Neuronal stem cell (in vitro differentiated cells): Measurements from ENCODE around the gene SPECC1.
A peak's percentile ranks its signal among the peaks of the same experiment; 100 is the strongest.

ENCODE experiments used
- DNase-seq: peaks from one replicate; pipeline ENCODE4 v3.0.0-alpha.2; 2013; ENCODE audit warnings: low spot score
- H2AFZ ChIP-seq: one replicate; pipeline ENCODE4 v1.6.1; 2013; ENCODE audit warnings: mild to moderate bottlenecking, low read length, inconsistent platforms
- H2AK5ac ChIP-seq: 2 replicates; pipeline ENCODE4 v1.6.1; 2013; ENCODE audit warnings: low read depth, mild to moderate bottlenecking, inconsistent platforms, low read length, moderate library complexity, mixed read lengths
- H2BK120ac ChIP-seq: 2 replicates; pipeline ENCODE4 v1.6.1; 2013; ENCODE audit warnings: low read depth, mild to moderate bottlenecking, inconsistent platforms, low read length, moderate library complexity, mixed read lengths
- H2BK12ac ChIP-seq: one replicate; pipeline ENCODE4 v1.6.1; 2013; ENCODE audit warnings: low read length, inconsistent platforms
- H2BK15ac ChIP-seq: 2 replicates; pipeline ENCODE4 v1.6.1; 2013; ENCODE audit warnings: mild to moderate bottlenecking, low read length, inconsistent platforms, mixed read lengths
- H2BK5ac ChIP-seq: one replicate; pipeline ENCODE4 v1.6.1; 2013; ENCODE audit warnings: inconsistent platforms, mild to moderate bottlenecking, low read length, moderate library complexity
- H3K14ac ChIP-seq: one replicate; pipeline ENCODE4 v1.6.1; 2013; ENCODE audit warnings: low read length, inconsistent platforms
- H3K18ac ChIP-seq: 2 replicates; pipeline ENCODE4 v1.6.1; 2013; ENCODE audit warnings: low read length, inconsistent platforms
- H3K23ac ChIP-seq: 2 replicates; pipeline ENCODE4 v1.6.1; 2013; ENCODE audit warnings: low read depth, mild to moderate bottlenecking, mixed read lengths, low read length, inconsistent platforms; ENCODE audit not compliant: poor library complexity
- H3K27ac ChIP-seq: replicated peaks from 3 replicates; pipeline ENCODE4 v1.5.1; 2013; ENCODE audit warnings: low read length, inconsistent platforms
- H3K27me3 ChIP-seq, 3 experiments: 2 replicates each; pipeline ENCODE4 v1.6.1; 2013; ENCODE audit warnings: low read length in 3 of 3, mild to moderate bottlenecking in 2 of 3, inconsistent platforms in 1 of 3, low read depth in 1 of 3, mixed read lengths in 1 of 3, moderate library complexity in 1 of 3; ENCODE audit not compliant: control insufficient read depth in 3 of 3, insufficient read depth in 3 of 3
- H3K36me3 ChIP-seq, 2 donors: replicated peaks in 1 of 2; 2 replicates each; pipeline ENCODE4 v1.6.1; 2013; ENCODE audit warnings: low read length in 2 of 2; ENCODE audit not compliant: control insufficient read depth in 2 of 2, insufficient read depth in 2 of 2
- H3K4ac ChIP-seq: 2 replicates; pipeline ENCODE4 v1.6.1; 2013; ENCODE audit warnings: inconsistent platforms, mild to moderate bottlenecking, low read length, moderate library complexity
- H3K4me1 ChIP-seq, 2 donors: 1 replicate in 1 of 2; 2 replicates in 1 of 2; pipeline ENCODE4 v1.6.1; 2013; ENCODE audit warnings: low read length in 2 of 2, low read depth in 1 of 2; ENCODE audit not compliant: control insufficient read depth in 2 of 2, insufficient read depth in 1 of 2
- H3K4me2 ChIP-seq: one replicate; pipeline ENCODE4 v1.6.1; 2013; ENCODE audit warnings: mild to moderate bottlenecking, low read length, inconsistent platforms; ENCODE audit not compliant: insufficient read depth, poor library complexity, severe bottlenecking
- H3K4me3 ChIP-seq, 2 donors: 2 replicates each; pipeline ENCODE4 v1.5.1; 2013; ENCODE audit warnings: low read length in 2 of 2, mild to moderate bottlenecking in 2 of 2, inconsistent platforms in 1 of 2, moderate library complexity in 1 of 2
- H3K79me1 ChIP-seq: one replicate; pipeline ENCODE4 v1.6.1; 2013; ENCODE audit warnings: low read depth, mild to moderate bottlenecking, inconsistent platforms, low read length, moderate library complexity
- H3K9ac ChIP-seq: one replicate; pipeline ENCODE4 v1.6.1; 2013; ENCODE audit warnings: mild to moderate bottlenecking, low read depth, low read length, inconsistent platforms; ENCODE audit not compliant: poor library complexity
- H3K9me3 ChIP-seq, 2 donors: replicated peaks in 1 of 2; 2 replicates each; pipeline versions ENCODE3 to v1.6.1; 2013; ENCODE audit warnings: low read length in 2 of 2, mild to moderate bottlenecking in 2 of 2, inconsistent platforms in 1 of 2, low read depth in 1 of 2, mixed read lengths in 1 of 2, moderate library complexity in 1 of 2; ENCODE audit not compliant: control insufficient read depth in 2 of 2, insufficient read depth in 1 of 2
- H4K8ac ChIP-seq: one replicate; pipeline ENCODE4 v1.6.1; 2013; ENCODE audit warnings: low read depth, mild to moderate bottlenecking, inconsistent platforms, low read length, moderate library complexity
- H4K91ac ChIP-seq: one replicate; pipeline ENCODE4 v1.6.1; 2013; ENCODE audit warnings: low read length, low read depth, mild to moderate bottlenecking, inconsistent platforms; ENCODE audit not compliant: poor library complexity
- WGBS, 2 donors: extraction: QIAGEN DNeasy Blood & Tissue Kit; methylation state at CpG; one replicate each; pipeline ENCODE4 v1.1.7; 2013; ENCODE audit warnings: missing lambda C conversion rate in 2 of 2, mixed read lengths in 1 of 2; ENCODE audit not compliant: insufficient read length in 2 of 2, insufficient replicate concordance in 1 of 2; ENCODE audit errors: extremely low coverage in 2 of 2; 5-methylcytosine and 5-hydroxymethylcytosine counted together

Gene SPECC1

DNA sequence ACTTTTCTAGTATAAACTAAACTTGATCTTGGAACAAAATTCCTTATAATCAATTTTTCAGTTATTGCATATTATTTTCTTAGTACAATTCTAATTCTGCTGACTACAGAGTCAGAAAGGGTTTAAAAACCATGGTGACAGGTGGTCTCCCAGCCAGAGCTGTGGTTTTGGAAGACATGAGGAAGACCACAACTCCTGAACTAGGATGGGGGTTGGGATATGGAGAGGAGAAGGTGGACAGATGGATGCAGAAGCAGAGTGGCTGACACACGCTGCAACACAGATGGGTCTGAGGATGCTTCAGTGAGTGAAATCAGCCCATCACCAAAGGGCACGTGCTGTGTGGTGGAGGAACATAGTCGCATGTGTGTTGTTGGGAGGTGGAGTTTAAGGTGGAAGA is 270.5 kb downstream of the SPECC1 start:
- Histone ChIP-seq H3K4me1 (peaks cover 4 to 5% of the 10 kb centered on the region in 2 donors), H3K4me3 (peak overlapping the region in 1 of 2 donors; percentile 66), H4K8ac (no peak overlapping the region), H3K9ac (no peak overlapping the region), H2BK15ac (no peak overlapping the region), H3K27me3 (no peaks in the 10 kb centered on the region), H2AFZ (no peak overlapping the region), H3K9me3 (no peaks in the 10 kb centered on the region), H3K23ac (no peak overlapping the region), H2BK5ac (no peak overlapping the region), H4K91ac (no peak overlapping the region), H2AK5ac (no peak overlapping the region), H2BK120ac (no peak overlapping the region), H3K14ac (no peak overlapping the region), H2BK12ac (no peak overlapping the region), H3K4me2 (no peak overlapping the region), H3K18ac (no peak overlapping the region), H3K79me1 (peaks cover 2% of the 10 kb centered on the region), H3K36me3 (peaks cover 7 to 12% of the 10 kb centered on the region in 2 donors), H3K27ac (no peak overlapping the region), H3K4ac (no peak overlapping the region)
- no CpG with 5 or more reads among the region's 3 CpGs for WGBS, 2 donors
- no peak for DNase-seq

DNA sequence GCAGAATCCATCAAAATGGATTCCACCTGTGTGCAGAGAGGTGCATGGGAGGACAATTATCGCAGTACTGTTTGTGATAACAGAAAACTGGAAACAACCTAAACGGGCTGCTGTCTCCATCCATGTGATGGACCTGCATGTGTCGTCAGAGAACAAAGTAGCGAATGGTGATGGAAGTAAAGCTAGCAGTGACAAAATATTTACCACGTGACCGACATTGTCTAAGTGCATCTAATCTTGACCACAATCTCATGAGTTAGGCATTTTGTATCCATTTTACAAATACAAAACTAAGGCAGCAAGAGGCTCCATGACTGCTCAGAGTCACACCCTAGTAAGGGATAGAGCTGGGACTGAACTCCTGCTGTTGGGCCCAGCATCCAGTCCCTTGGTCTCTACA is 270.9 kb downstream of the SPECC1 start:
- no peak overlapping the region for H2AFZ ChIP-seq
- no peak overlapping the region for H3K23ac ChIP-seq
- H3K9ac ChIP-seq = no peak overlapping the region
- H2BK12ac ChIP-seq = no peak overlapping the region
- no peak for DNase-seq
- H3K4me1 ChIP-seq = peaks cover 7 to 9% of the 10 kb centered on the region in 2 donors
- no peaks in the 10 kb centered on the region for H3K9me3 ChIP-seq
- no peak overlapping the region for H3K27ac ChIP-seq
- no peak overlapping the region for H4K91ac ChIP-seq
- no CpG with 5 or more reads among the region's 6 CpGs for WGBS, 2 donors
- no peak overlapping the region for H3K4me2 ChIP-seq
- no peak overlapping the region for H2BK15ac ChIP-seq
- no peak overlapping the region for H2BK120ac ChIP-seq
- no peaks in the 10 kb centered on the region for H3K27me3 ChIP-seq
- peaks cover 2% of the 10 kb centered on the region for H3K79me1 ChIP-seq
- H3K4me3 ChIP-seq = no peak overlapping the region
- H2AK5ac ChIP-seq = no peak overlapping the region
- no peak overlapping the region for H2BK5ac ChIP-seq
- H3K18ac ChIP-seq = no peak overlapping the region
- no peak overlapping the region for H3K4ac ChIP-seq
- no peak overlapping the region for H3K14ac ChIP-seq
- H3K36me3 ChIP-seq = peaks cover 8 to 12% of the 10 kb centered on the region in 2 donors
- no peak overlapping the region for H4K8ac ChIP-seq

DNA sequence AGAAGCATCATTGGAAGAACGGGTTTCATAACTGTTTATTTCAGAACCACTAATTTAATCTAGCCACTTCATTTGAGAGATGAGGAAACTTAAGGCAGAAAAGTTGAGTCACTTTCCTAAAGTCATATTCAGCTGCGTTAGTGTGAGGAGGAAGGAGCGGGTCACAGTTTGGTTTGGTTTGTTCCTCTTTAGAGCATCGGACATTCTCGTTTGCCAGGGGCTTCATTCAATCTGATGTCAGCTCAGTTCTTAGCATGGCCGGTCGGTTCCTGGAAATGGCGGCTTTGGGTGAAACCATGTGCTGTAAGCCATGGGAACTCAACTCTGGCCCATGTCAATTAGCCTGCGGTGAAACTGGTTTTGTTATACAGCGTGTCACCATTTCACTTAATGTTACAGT is 271.7 kb downstream of the SPECC1 start:
- no peaks in the 10 kb centered on the region for H3K27me3 ChIP-seq
- no peak overlapping the region for H4K8ac ChIP-seq
- peaks cover 2% of the 10 kb centered on the region for H3K79me1 ChIP-seq
- H3K9ac ChIP-seq = no peak overlapping the region
- H3K14ac ChIP-seq = no peak overlapping the region
- no peak overlapping the region for H3K27ac ChIP-seq
- no peak overlapping the region for H2BK5ac ChIP-seq
- no peak overlapping the region for H2BK12ac ChIP-seq
- no peaks in the 10 kb centered on the region for H3K9me3 ChIP-seq
- no peak overlapping the region for H3K4me3 ChIP-seq
- no peak overlapping the region for H4K91ac ChIP-seq
- no peak overlapping the region for H3K18ac ChIP-seq
- H3K36me3 ChIP-seq = peaks cover 9 to 12% of the 10 kb centered on the region in 2 donors
- no peak for DNase-seq
- H2AK5ac ChIP-seq = no peak overlapping the region
- H2BK15ac ChIP-seq = no peak overlapping the region
- no peak overlapping the region for H2AFZ ChIP-seq
- no peak overlapping the region for H3K23ac ChIP-seq
- H3K4ac ChIP-seq = no peak overlapping the region
- no peak overlapping the region for H2BK120ac ChIP-seq
- peaks cover 9 to 17% of the 10 kb centered on the region in 2 donors for H3K4me1 ChIP-seq
- whole genome bisulfite sequencing, 2 donors = no CpG with 5 or more reads among the region's 10 CpGs
- no peak overlapping the region for H3K4me2 ChIP-seq

DNA sequence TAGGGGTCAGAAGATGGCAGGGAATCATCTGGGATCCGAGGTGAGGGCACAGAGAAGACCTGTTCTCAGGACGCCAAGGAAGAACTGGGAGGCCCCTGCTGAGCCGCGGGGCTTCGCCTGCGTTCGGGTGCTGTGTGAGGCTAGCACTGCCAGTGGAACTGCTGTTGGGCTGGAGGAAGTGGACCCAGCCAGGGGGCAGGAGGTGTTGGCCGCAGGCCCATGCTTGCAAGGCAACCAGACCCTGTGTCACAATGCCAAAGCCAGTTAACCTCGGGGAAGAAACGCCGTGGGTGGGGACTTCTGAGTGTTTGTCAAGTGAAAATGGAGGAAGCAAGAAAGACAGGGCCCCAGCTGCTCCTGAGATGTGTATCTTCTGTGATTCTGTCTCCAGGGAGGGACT is 272.7 kb downstream of the SPECC1 start:
- no peak overlapping the region for H4K8ac ChIP-seq

More for the DNA sequence above, 272.7 kb downstream of the SPECC1 start:
- no peak overlapping the region for H3K23ac ChIP-seq
- H4K91ac ChIP-seq = no peak overlapping the region
- peak overlapping the region; percentile 24 for H3K27ac ChIP-seq
- no peak overlapping the region for H3K4me2 ChIP-seq
- H3K79me1 ChIP-seq = peaks cover 2% of the 10 kb centered on the region
- no peak overlapping the region for H2BK15ac ChIP-seq
- peaks cover 9 to 12% of the 10 kb centered on the region in 2 donors for H3K36me3 ChIP-seq
- no peak overlapping the region for H2BK120ac ChIP-seq
- H3K27me3 ChIP-seq = no peaks in the 10 kb centered on the region
- H3K18ac ChIP-seq = peak overlapping the region; percentile 25
- H3K14ac ChIP-seq = no peak overlapping the region
- H3K4me3 ChIP-seq = no peak overlapping the region
- H3K9me3 ChIP-seq = no peaks in the 10 kb centered on the region
- WGBS, 2 donors = no CpG with 5 or more reads among the region's 11 CpGs
- H2AK5ac ChIP-seq = no peak overlapping the region
- H3K4ac ChIP-seq = no peak overlapping the region
- DNase-seq = no peak
- H2BK12ac ChIP-seq = peak overlapping the region; percentile 30
- H3K4me1 ChIP-seq = peaks cover 11 to 23% of the 10 kb centered on the region in 2 donors
- H2AFZ ChIP-seq = no peak overlapping the region
- H3K9ac ChIP-seq = no peak overlapping the region
- H2BK5ac ChIP-seq = no peak overlapping the region
